Measurements from ENCODE around the gene CC2D2B. TPM values are rescaled to one million over a fixed set of nuclear protein-coding genes. Genes with fewer than 3 reads are reported as not detected.
"Not testable (repeated sequence)": the region's sequence is repeated elsewhere in the genome, so short reads cannot be mapped to it uniquely, and the experiment has no call there.

CC2D2B gene
- total RNA-seq, 1 donor from 2014 or later = 0.77 TPM

DNA sequence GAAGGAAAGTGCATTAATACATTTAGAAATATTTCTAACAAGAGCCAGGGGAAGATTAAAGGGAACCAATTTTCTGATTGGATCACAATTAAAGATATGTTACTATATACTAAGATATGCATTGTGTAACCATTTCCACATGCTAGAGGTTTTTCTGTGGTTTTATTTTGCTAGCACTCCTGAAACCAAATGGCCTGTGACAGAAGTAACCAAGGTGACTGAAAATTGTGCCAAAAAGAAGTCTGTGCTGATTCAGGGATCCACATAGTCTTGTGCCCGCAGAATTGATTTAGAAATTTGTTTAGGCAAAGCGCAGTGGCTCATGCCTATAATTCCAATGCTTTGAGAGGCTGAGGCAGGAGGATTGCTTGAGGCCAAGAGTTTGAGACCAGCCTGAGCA, 1.8 kb downstream of the CC2D2B start:
- Mint-ChIP-seq H3K27ac (no peak overlapping the region), H3K4me3 (ENCODE audit: low read depth) (no peak overlapping the region), H3K9me3 (ENCODE audit: low read depth) (no peaks in the 10 kb centered on the region), H3K27me3 (peaks cover 2% of the 10 kb centered on the region), H3K36me3 (ENCODE audit: insufficient read depth) (peaks cover 2% of the 10 kb centered on the region), H3K4me1 (ENCODE audit: low read depth) (peaks cover 6% of the 10 kb centered on the region)
- TF ChIP-seq, protein P1, sequence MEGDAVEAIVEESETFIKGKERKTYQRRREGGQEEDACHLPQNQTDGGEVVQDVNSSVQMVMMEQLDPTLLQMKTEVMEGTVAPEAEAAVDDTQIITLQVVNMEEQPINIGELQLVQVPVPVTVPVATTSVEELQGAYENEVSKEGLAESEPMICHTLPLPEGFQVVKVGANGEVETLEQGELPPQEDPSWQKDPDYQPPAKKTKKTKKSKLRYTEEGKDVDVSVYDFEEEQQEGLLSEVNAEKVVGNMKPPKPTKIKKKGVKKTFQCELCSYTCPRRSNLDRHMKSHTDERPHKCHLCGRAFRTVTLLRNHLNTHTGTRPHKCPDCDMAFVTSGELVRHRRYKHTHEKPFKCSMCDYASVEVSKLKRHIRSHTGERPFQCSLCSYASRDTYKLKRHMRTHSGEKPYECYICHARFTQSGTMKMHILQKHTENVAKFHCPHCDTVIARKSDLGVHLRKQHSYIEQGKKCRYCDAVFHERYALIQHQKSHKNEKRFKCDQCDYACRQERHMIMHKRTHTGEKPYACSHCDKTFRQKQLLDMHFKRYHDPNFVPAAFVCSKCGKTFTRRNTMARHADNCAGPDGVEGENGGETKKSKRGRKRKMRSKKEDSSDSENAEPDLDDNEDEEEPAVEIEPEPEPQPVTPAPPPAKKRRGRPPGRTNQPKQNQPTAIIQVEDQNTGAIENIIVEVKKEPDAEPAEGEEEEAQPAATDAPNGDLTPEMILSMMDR (IDR thresholded peaks at IDR 0.05; ENCODE audit: unreplicated experiment) = no peak
- DNase-seq (ENCODE audit: low spot score, unreplicated experiment) = no peak

DNA sequence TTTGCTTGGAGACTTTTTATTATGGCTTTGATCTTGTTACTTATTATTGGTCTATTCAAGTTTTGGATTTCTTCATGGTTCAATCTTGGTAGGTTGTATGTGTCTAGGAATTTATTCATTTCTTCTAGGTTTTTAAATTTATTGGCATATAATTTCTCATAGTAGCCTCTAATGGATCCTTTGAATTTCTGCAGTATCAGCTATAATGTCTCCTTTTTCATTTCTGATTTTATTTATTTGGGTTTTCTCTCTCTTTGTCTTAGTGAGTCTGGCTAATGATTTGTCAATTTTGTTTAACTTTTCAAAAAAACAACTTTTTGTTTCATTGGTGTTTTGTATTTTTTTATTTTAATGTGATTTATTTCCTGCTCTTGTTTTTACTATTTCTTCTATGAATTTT, 8.3 kb downstream of the CC2D2B start:
- H3K9me3 Mint-ChIP-seq (ENCODE audit: low read depth); H3K36me3 Mint-ChIP-seq (ENCODE audit: insufficient read depth); H3K27ac Mint-ChIP-seq; H3K4me1 Mint-ChIP-seq (ENCODE audit: low read depth); H3K27me3 Mint-ChIP-seq; H3K4me3 Mint-ChIP-seq (ENCODE audit: low read depth); DNase-seq (ENCODE audit: low spot score, unreplicated experiment): not testable (repeated sequence)

DNA sequence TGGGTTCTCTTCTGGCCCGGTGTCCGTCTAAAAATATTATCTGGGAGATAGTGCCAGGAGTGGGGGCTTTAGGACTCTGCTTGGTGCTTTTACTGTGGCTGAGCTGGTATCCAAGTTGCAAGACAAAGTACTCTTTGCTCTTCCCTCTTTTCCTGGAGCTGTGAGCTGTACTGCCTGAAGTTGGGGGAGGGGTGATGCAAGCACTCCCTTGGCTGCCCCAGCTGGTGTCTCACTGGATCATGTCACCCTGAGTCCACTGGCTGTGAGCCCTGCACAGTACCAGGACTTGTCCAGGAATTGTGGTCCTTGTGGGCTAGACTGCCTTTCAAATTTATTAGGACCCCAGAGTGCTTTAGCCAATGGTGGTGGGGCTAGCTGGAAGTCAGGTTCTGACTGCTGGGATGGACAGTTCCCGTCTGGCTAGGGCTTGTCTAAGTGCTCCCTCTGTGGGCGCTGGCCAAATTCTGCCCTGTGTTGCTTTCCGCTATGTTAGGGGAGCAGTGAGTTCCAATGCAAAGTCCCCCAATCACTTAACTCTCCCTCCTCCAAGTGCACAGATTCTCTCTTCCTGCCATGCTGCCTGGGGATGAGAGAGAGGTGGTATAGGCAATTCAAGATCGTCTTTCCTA, 13.1 kb downstream of the CC2D2B start:
- DNase-seq (ENCODE audit: low spot score, unreplicated experiment) = no peak
- Mint-ChIP-seq H3K27ac (no peak overlapping the region), H3K36me3 (ENCODE audit: insufficient read depth) (no peaks in the 10 kb centered on the region), H3K9me3 (ENCODE audit: low read depth) (no peaks in the 10 kb centered on the region), H3K4me1 (ENCODE audit: low read depth) (no peaks in the 10 kb centered on the region), H3K27me3 (no peaks in the 10 kb centered on the region), H3K4me3 (ENCODE audit: low read depth) (no peak overlapping the region)
- TF ChIP-seq, protein P1 (IDR thresholded peaks at IDR 0.05; ENCODE audit: unreplicated experiment) = no peak

DNA sequence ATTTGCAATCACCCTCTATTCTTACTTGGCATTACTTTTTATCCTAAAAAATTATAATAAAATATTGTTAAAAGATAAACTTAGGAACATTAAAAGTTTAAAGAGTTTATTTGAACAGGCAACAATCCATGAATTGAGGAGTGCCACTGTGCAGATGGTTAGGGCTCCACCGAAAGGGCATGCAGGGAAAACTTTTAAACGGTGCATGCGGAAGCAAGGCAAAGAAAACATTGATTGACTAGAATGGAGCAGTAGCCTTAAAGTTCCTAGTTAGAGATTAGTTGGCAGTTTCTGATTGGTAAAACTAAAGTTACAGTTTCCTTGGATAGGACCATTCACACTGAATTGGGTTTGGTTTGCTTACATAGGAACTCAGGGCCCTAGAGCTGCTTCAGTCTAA, 17.3 kb downstream of the CC2D2B start:
- DNase-seq (ENCODE audit: low spot score, unreplicated experiment) = no peak
- Mint-ChIP-seq H3K27me3 (no peaks in the 10 kb centered on the region), H3K27ac (no peak overlapping the region), H3K4me1 (ENCODE audit: low read depth) (no peaks in the 10 kb centered on the region), H3K9me3 (ENCODE audit: low read depth) (no peaks in the 10 kb centered on the region), H3K4me3 (ENCODE audit: low read depth) (no peak overlapping the region), H3K36me3 (ENCODE audit: insufficient read depth) (no peaks in the 10 kb centered on the region)
- TF ChIP-seq, protein P1 (IDR thresholded peaks at IDR 0.05; ENCODE audit: unreplicated experiment) = no peak

DNA sequence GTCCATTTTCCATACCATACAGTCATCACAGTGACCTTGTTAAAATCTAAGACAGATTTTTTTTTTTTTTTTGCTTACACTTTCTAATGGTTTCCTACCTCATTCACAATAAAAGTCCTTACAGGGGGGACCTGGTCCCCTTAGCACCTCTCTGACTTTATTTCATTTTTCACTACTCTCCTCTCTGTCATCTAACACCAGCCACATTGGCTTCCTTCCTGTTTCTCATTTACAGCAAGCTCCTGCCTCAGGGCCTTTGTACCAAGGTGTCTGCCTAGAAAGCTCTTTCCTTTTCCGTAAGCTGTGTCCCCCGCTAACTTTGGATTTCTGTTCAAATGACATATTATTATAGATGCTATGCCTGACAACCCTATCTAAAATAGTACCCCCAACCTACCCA, 27.7 kb downstream of the CC2D2B start:
- TF ChIP-seq, protein P1 (IDR thresholded peaks at IDR 0.05; ENCODE audit: unreplicated experiment) = no peak
- DNase-seq (ENCODE audit: low spot score, unreplicated experiment) = no peak
- H3K9me3 Mint-ChIP-seq (ENCODE audit: low read depth) = peaks cover 18% of the 10 kb centered on the region
- H3K36me3 Mint-ChIP-seq (ENCODE audit: insufficient read depth) = peaks cover 5% of the 10 kb centered on the region
- no peaks in the 10 kb centered on the region for H3K4me1 Mint-ChIP-seq (ENCODE audit: low read depth)
- no peak overlapping the region for H3K4me3 Mint-ChIP-seq (ENCODE audit: low read depth)
- no peaks in the 10 kb centered on the region for H3K27me3 Mint-ChIP-seq
- H3K27ac Mint-ChIP-seq = no peak overlapping the region

DNA sequence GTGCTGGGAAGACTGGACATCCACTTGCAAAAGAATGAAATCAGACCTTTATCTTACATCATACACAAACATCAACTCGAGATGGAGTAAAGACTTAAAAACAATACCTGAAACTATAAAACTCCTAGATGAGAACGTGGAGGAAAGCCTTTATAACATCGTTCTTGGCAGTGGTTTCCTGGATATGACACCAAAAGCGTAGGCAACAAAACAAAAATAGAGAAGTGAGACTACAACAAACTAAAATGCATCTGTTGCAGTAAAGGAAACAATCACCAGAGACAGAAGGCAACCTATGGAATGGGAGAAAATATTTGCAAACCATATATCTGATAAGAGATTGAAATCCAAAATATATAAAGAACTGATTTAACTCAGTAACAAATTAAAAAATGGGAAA, 33.3 kb downstream of the CC2D2B start:
- no peak overlapping the region for H3K4me3 Mint-ChIP-seq (ENCODE audit: low read depth)
- H3K4me1 Mint-ChIP-seq (ENCODE audit: low read depth) = no peaks in the 10 kb centered on the region
- no peak overlapping the region for H3K27ac Mint-ChIP-seq
- DNase-seq (ENCODE audit: low spot score, unreplicated experiment) = no peak
- TF ChIP-seq, protein P1 (IDR thresholded peaks at IDR 0.05; ENCODE audit: unreplicated experiment) = no peak
- H3K36me3 Mint-ChIP-seq (ENCODE audit: insufficient read depth) = peaks cover 3% of the 10 kb centered on the region
- H3K27me3 Mint-ChIP-seq = no peaks in the 10 kb centered on the region
- H3K9me3 Mint-ChIP-seq (ENCODE audit: low read depth) = peaks cover 11% of the 10 kb centered on the region

Data from progenitor cell of endocrine pancreas (in vitro differentiated cells).